Activated naive CD8-positive, alpha-beta T cell treated with anti-CD3 and anti-CD28 coated beads for 36 hours (primary cell): ENCODE measurements around the gene RNF227. TPM values are rescaled to one million over a fixed set of nuclear protein-coding genes. Genes with fewer than 3 reads are reported as not detected.
A peak's percentile ranks its signal among the peaks of the same experiment; 100 is the strongest.
"Not testable (repeated sequence)": the region's sequence is repeated elsewhere in the genome, so short reads cannot be mapped to it uniquely, and the experiment has no call there.

Experiments used
- DNase-seq: peaks from one replicate; pipeline ENCODE4 v3.0.0; 2021
- H3K27ac Mint-ChIP-seq: one replicate; pipeline ENCODE4 v1.8.0; 2022; ENCODE audit warnings: mild to moderate bottlenecking, moderate library complexity, mixed read lengths
- H3K27me3 Mint-ChIP-seq: one replicate; pipeline ENCODE4 v1.8.0; 2022; ENCODE audit warnings: mild to moderate bottlenecking, mixed read lengths
- H3K36me3 Mint-ChIP-seq: one replicate; pipeline ENCODE4 v1.8.0; 2021; ENCODE audit warnings: mild to moderate bottlenecking, mixed read lengths
- H3K4me1 Mint-ChIP-seq: one replicate; pipeline ENCODE4 v1.8.0; 2021; ENCODE audit warnings: mixed read lengths
- H3K4me3 Mint-ChIP-seq: one replicate; pipeline ENCODE4 v1.8.0; 2022; ENCODE audit warnings: mild to moderate bottlenecking, moderate library complexity, mixed read lengths
- H3K9me3 Mint-ChIP-seq: one replicate; pipeline ENCODE4 v1.8.0; 2022; ENCODE audit warnings: mixed read lengths
- total RNA-seq, 2 experiments: library from RNA; stranded (reverse); gene quantifications; one replicate each; pipeline ENCODE4 v1.2.3, GENCODE V29; 2021

The RNF227 gene
- total RNA-seq, 2 experiments from 2014 or later: 4.0 to 4.1 TPM

- Mint-ChIP-seq H3K36me3 (peaks cover 23% of the 10 kb centered on the region), H3K4me3 (no peak overlapping the region)
- DNase-seq: no peak
These were observed 48.2 kb downstream of the RNF227 start for GRCh38 chr17:7867881-7868329.

GRCh38 chr17:7864995-7865650 is 51.0 kb downstream of the RNF227 start:
- Mint-ChIP-seq H3K27ac (no peak overlapping the region), H3K27me3 (no peaks in the 10 kb centered on the region), H3K4me1 (peaks cover 27% of the 10 kb centered on the region), H3K4me3 (no peak overlapping the region), H3K9me3 (peaks cover 2% of the 10 kb centered on the region), H3K36me3 (peaks cover 24% of the 10 kb centered on the region)
- no peak for DNase-seq

More at GRCh38 chr17:7867881-7868329, 48.2 kb downstream of the RNF227 start:
- Mint-ChIP-seq H3K27me3 (no peaks in the 10 kb centered on the region), H3K27ac (peak overlapping the region; percentile 58), H3K9me3 (peaks cover 2% of the 10 kb centered on the region), H3K4me1 (peaks cover 28% of the 10 kb centered on the region)

- not testable (repeated sequence) for H3K9me3 Mint-ChIP-seq, H3K27me3 Mint-ChIP-seq, H3K4me3 Mint-ChIP-seq, H3K27ac Mint-ChIP-seq, DNase-seq
- peaks cover 24% of the 10 kb centered on the region for H3K36me3 Mint-ChIP-seq
- H3K4me1 Mint-ChIP-seq: peaks cover 27% of the 10 kb centered on the region
These were observed 51.7 kb downstream of the RNF227 start for GRCh38 chr17:7864384-7864783.

Other genes with a start within 250 kb of the RNF227 start
- gene TP53, start 228.8 kb downstream of the RNF227 start, total RNA-seq: 100 to 1,000 TPM; 137 to 142 TPM
- 10 to 100 TPM; 22.8 to 27.4 TPM for gene WRAP53, start 227.8 kb downstream of the RNF227 start, total RNA-seq
- not detected for gene EFNB3, start 211.1 kb downstream of the RNF227 start, total RNA-seq
- under 1 TPM; 0.04 to 0.14 TPM for gene DNAH2, start 198.5 kb downstream of the RNF227 start, total RNA-seq
- gene KDM6B, start 82.1 kb downstream of the RNF227 start, total RNA-seq: 10 to 100 TPM; 44.5 to 47.6 TPM
- gene TMEM88, start 61.2 kb downstream of the RNF227 start, total RNA-seq: 1 to 10 TPM; 4.2 to 4.8 TPM
- gene NAA38, start 58.7 kb downstream of the RNF227 start, total RNA-seq: 10 to 100 TPM; 65.2 to 66.6 TPM
- gene CYB5D1, start 58.3 kb downstream of the RNF227 start, total RNA-seq: 10 to 100 TPM; 18.6 to 20.1 TPM
- gene CHD3, start 27.5 kb downstream of the RNF227 start, total RNA-seq: 100 to 1,000 TPM; 123 to 129 TPM
- 1 to 10 TPM; 7.5 to 8.4 TPM for gene KCNAB3, start 13.6 kb upstream of the RNF227 start, total RNA-seq
- gene TRAPPC1, start 15.7 kb upstream of the RNF227 start, total RNA-seq: 100 to 1,000 TPM; 131 to 143 TPM
- gene CNTROB, start 15.9 kb upstream of the RNF227 start, total RNA-seq: 10 to 100 TPM; 45.3 to 45.7 TPM
- gene GUCY2D, start 86.3 kb upstream of the RNF227 start, total RNA-seq: not detected
- gene ALOX15B, start 122.8 kb upstream of the RNF227 start, total RNA-seq: under 1 TPM in 1 of 2 experiments, not detected in 1; 0.08 TPM
- gene ALOX12B, start 171.4 kb upstream of the RNF227 start, total RNA-seq: 1 to 10 TPM; 3.7 to 4.1 TPM
- gene ALOXE3, start 202.2 kb upstream of the RNF227 start, total RNA-seq: under 1 TPM in 1 of 2 experiments, not detected in 1; 0.10 TPM
- gene HES7, start 207.8 kb upstream of the RNF227 start, total RNA-seq: 1 to 10 TPM; 1.9 to 2.0 TPM
- 10 to 100 TPM; 55.7 to 56.1 TPM for gene PER1, start 236.1 kb upstream of the RNF227 start, total RNA-seq
- 10 to 100 TPM; 27.7 to 28.4 TPM for gene VAMP2, start 246.7 kb upstream of the RNF227 start, total RNA-seq